Astrocyte of the hippocampus (primary cell): Measurements from ENCODE around the gene CEP83.
A peak's percentile ranks its signal among the peaks of the same experiment; 100 is the strongest.
"Not testable (repeated sequence)": the region's sequence is repeated elsewhere in the genome, so short reads cannot be mapped to it uniquely, and the experiment has no call there.

ENCODE experiments used
- DNase-seq: peaks from one replicate; pipeline ENCODE4 v3.0.0; 2011; ENCODE audit warnings: low read depth, low spot score

The CEP83 gene

GRCh38 chr12:94459728-94460615, at the start of gene CEP83:
Gene CEP83 (minus strand): TSS chr12:94459867. CDS start chr12:94412490, 47,377 bp downstream.
- peak; percentile 97 for DNase-seq

GRCh38 chr12:94509317-94509716, 49.6 kb upstream of the CEP83 start:
- no peak for DNase-seq

GRCh38 chr12:94507455-94507854, 47.8 kb upstream of the CEP83 start:
- DNase-seq = no peak

DNA sequence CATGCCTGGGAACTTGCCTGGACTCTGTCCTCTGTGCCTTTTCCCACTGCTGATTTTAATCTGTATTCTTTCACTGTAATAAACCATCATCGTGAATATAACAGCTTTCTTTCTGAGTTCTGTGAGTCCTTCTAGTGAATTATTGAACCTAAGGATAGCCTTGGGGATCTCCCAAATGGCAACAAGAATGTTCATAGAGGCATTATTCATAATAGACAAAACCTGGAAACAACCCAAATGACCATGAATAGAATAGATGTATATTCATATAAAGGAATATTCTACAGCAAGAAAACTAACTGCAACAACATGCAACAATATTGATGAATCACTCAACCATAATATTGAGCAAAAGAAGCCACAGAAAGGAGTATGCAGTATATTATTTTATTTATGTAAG, 44.7 kb upstream of the CEP83 start:
- no peak for DNase-seq

- DNase-seq = no peak
Observed at GRCh38 chr12:94503619-94504018, 44.0 kb upstream of the CEP83 start.

GRCh38 chr12:94500831-94501567, 41.3 kb upstream of the CEP83 start:
- DNase-seq = no peak

GRCh38 chr12:94498698-94499097, 39.0 kb upstream of the CEP83 start:
- no peak for DNase-seq

GRCh38 chr12:94498073-94498472, 38.4 kb upstream of the CEP83 start:
- DNase-seq = no peak

DNA sequence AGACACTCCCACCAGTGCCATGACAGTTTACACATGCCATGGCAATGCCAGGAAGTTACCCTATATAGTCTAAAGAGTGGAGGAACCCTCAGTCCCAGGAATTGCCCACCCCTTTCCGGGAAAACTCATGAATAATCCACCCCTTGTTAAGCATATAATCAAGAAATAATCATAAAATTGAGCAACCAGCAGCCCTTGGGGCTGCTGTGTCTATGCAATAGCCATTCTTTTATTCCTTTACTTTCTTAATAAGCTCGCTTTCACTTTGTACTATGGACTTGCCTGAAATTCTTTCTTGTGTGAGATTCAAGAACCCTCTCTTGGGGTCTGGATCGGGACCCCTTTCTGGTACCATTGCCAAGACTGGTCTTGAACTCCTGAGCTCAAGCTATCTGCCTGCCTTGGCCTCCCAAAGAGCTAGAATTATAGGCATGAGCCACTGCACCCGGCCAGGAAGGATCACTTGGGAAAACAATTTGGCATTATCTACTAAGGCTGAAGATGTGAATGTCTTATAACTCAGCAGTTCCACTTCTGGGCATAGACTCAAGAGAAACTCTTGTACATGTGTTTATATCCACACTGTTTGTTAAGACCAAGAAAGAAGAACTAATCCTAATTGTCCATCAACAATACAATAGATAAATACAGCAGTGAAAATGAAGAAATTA, 35.9 kb upstream of the CEP83 start:
- no peak for DNase-seq

GRCh38 chr12:94491489-94491888, 31.8 kb upstream of the CEP83 start:
- DNase-seq = no peak

DNA sequence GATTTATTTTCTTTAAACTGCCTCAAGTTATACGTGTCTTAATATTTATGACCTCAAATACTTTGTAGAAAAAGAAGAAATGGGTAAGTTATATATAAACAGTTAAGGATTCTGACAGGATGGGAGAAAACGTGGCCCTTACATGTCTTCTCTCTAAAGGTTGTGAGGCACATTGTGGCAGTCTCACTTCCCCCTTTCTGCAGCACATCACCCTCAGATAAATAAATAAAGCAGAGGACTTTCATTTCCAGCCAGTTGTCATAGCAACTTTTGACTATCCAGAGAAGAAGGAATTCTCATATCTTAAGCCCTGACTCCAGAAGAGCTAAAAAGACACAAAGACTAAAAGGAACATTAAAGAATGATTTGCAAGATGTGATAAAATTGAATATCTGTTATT, 28.8 kb upstream of the CEP83 start:
- DNase-seq = peak; percentile 2

GRCh38 chr12:94481734-94482133, 22.1 kb upstream of the CEP83 start:
- no peak for DNase-seq

DNA sequence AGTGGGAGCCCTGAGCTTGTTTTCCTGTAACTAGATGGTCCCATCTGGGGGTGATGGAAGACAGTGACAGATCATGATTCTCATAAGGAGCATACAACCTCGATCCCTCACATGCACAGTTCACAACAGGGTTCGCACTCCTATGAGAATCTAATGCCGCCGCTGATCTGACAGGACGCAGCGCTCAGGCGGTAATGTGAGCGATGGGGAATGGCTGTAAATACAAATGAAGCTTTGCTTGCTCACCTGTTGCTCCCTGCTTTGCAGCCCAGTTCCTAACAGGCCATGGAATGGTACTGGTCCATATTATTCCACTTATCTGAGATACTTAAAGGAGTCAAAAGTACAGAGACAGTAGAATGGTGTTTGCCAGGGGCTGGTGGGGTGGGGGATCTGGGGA, 9.9 kb upstream of the CEP83 start:
- DNase-seq = no peak

DNA sequence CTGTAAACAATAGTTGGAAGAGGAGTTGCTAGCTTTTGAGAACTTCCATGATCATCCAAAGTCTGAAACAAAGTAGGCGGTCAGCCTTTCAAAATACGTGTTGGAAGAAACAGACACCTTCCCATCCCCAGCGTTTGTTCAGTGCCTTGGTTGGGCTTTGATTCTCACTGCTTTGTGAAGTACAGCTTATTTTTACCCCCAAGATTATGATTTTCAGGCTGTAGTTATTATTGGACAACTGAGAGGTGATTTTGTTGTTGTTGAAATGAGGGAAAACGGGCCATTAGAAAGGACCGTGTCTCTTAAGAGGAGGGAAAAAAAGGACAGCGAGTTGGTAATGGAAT, 921 bp upstream of the CEP83 start:
- no peak for DNase-seq

- peak; percentile 13 for DNase-seq
Observed at GRCh38 chr12:94458877-94459727, 565 bp downstream of the CEP83 start.

- DNase-seq = no peak
Observed at GRCh38 chr12:94457311-94457710, 2.4 kb downstream of the CEP83 start.

DNA sequence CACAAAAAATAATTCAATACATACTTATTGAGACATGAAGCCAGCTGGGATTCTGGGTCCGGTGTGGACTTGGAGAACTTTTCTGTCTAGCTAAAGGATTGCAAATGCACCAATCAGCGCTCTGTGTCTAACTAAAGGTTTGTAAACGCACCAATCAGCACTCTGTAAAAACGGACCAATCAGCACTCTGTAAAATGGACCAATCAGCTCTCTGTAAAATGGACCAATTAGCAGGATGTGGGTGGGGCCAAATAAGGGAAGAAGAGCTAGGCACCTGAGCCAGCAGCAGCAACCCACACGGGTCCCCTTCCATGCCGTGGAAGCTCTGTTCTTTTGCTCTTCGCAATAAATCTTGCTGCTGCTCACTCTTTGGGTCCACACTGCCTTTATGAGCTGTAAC, 5.3 kb downstream of the CEP83 start:
- DNase-seq = not testable (repeated sequence)

DNA sequence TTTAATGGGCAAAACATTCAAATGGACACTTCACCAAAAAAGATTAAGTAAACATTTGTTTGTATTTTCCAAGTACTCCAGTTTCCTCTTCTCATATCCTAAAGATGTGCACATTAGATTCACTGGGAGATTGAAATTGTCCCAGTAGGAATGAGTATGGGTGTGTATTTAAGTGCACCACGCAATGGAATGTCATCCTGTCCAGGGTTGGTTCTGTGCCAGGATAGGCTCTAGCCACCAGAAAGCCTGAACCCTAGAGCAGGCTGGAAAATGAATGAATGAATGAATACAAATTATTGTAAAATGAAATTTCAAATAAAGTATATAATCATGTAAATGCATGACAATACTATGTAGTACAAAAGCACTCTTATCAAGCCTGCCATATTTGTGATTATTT, 14.0 kb downstream of the CEP83 start:
- no peak for DNase-seq

GRCh38 chr12:94437303-94437702, 22.4 kb downstream of the CEP83 start:
- DNase-seq = no peak

GRCh38 chr12:94435511-94435927, 24.1 kb downstream of the CEP83 start:
- peak; percentile 31 for DNase-seq

DNA sequence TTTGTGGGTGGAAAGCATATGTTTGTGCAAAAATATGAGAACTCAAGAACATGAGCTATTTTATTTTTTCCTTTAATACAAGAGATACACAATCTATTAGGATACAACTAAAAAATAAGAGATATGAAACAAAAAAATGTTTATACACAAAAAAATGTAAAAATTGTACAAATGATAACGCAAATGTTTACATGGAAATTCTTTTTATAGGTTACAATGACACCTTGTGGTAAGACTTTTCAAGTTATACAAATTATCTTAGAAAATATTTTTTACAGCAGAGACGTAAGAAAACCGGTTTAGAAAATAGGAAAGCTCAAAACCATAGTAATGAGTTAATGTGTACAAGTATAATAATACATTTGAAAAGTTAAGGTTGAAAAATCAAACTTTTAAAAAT, 25.5 kb downstream of the CEP83 start:
- DNase-seq = no peak
